K562 (cell line): ENCODE measurements around the gene ZCCHC24. TPM values are rescaled to one million over a fixed set of nuclear protein-coding genes. Genes with fewer than 3 reads are reported as not detected.

Source experiments
- BHLHE40 ChIP-seq: IDR thresholded peaks from 2 replicates; pipeline ENCODE4 v1.6.1; 2011; ENCODE audit warnings: low read length, improper control_type of control experiment
- CC2D1A ChIP-seq: fragments of 450-650 bp; IDR thresholded peaks from 2 replicates; pipeline ENCODE4 v1.6.1; 2017; ENCODE audit warnings: mild to moderate bottlenecking
- GTF2A2 ChIP-seq: IDR thresholded peaks from 2 replicates; pipeline ENCODE4 v1.6.1; 2016; ENCODE audit warnings: mild to moderate bottlenecking, missing genetic modification characterization, missing compliant biosample characterization
- HDAC8 ChIP-seq: fragments of 450-650 bp; IDR thresholded peaks from 2 replicates; pipeline ENCODE4 v1.6.1; 2016; ENCODE audit warnings: mild to moderate bottlenecking, missing genetic modification characterization, moderate library complexity, missing compliant biosample characterization
- MAFK ChIP-seq: IDR thresholded peaks from 2 replicates; pipeline ENCODE4 v1.6.1; 2011; ENCODE audit warnings: low read length, improper control_type of control experiment
- MAX ChIP-seq: sonication (generic); formaldehyde crosslinking; IDR thresholded peaks from 2 replicates; pipeline ENCODE4 v1.9.0; 2022; ENCODE audit warnings: mild to moderate bottlenecking, missing genetic modification reagents
- SIRT6 ChIP-seq: IDR thresholded peaks from one replicate; pipeline ENCODE4 v1.6.1; 2012; ENCODE audit warnings: low read depth, mild to moderate bottlenecking, control low read depth, inconsistent platforms, low read length, moderate library complexity
- U2AF2 ChIP-seq: fragments of 200-400 bp; formaldehyde crosslinking; optimal IDR thresholded peaks from 2 replicates; pipeline ENCODE3; 2017; ENCODE audit warnings: low read depth, mild to moderate bottlenecking, low read length
- ZFP1 ChIP-seq: fragments of 450-650 bp; formaldehyde crosslinking; IDR thresholded peaks from 2 replicates; pipeline ENCODE4 v1.4.0; 2020; ENCODE audit warnings: mild to moderate bottlenecking, mixed read lengths
- ZNF347 ChIP-seq: fragments of 450-650 bp; formaldehyde crosslinking; IDR thresholded peaks from 2 replicates; pipeline ENCODE4 v1.4.0; 2020; ENCODE audit warnings: low read depth, mild to moderate bottlenecking, moderate library complexity
- ZNF407 ChIP-seq: fragments of 450-650 bp; IDR thresholded peaks from 2 replicates; pipeline ENCODE4 v1.6.1; 2016; ENCODE audit warnings: low read depth
- ZNF592 ChIP-seq: fragments of 450-650 bp; IDR thresholded peaks from 2 replicates; pipeline ENCODE4 v1.6.1; 2017; ENCODE audit warnings: antibody characterized with exemption, mild to moderate bottlenecking
- polyA plus RNA-seq, 8 experiments: library from polyadenylated mRNA; depleted of rRNA in 4 of 8; stranded (reverse) in 5 of 8; unstranded in 3 of 8; fragments of >200 nt; fragmentation: Nextera tagmentation in 2 of 8; fragmentation: Illumina TruSeq in 1 of 8; extraction: Ambion mirVana in 2 of 8; extraction: Trizol in 1 of 8; gene quantifications; 2 replicates each; pipeline versions ENCODE4 v1.2.1 to v1.2.3, GENCODE V29; 2011 to 2014; ENCODE audit warnings: inconsistent platforms in 1 of 8, missing spikeins in 1 of 8
- total RNA-seq, 7 experiments: library from RNA; depleted of rRNA in 6 of 7; stranded (reverse); fragments of >200 nt in 6 of 7; fragmentation: Illumina TruSeq in 2 of 7; extraction: Trizol in 2 of 7; gene quantifications; 2 replicates each; pipeline versions ENCODE4 v1.2.1 to v1.2.3, GENCODE V29; 2011 to 2021; ENCODE audit warnings: low replicate concordance in 1 of 7

ZCCHC24 gene
- total and polyA plus RNA-seq, 9 of the 15 experiments (the other 6 are each of a cell fraction or from before 2014, with no cell fraction given), result 0.84 to 11.0 (median 4.6) TPM

GRCh38 chr10:79445161-79445976 is at the start of gene ZCCHC24 (continued):
- TF ChIP-seq ZNF592, result peak; percentile 49; the same call in 1 of the 2 replicates
- TF ChIP-seq CC2D1A, result no peak
- no peak for TF ChIP-seq HDAC8 (tag)
- no peak for TF ChIP-seq U2AF2
- no peak for TF ChIP-seq GTF2A2 (tag)
- no peak for TF ChIP-seq SIRT6
- peak; percentile 44; the same call in 1 of the 2 replicates for TF ChIP-seq MAX
- TF ChIP-seq ZNF347, result no peak
- no peak for TF ChIP-seq ZFP1 (CRISPR knock-in tag)
- peak; percentile 41; the same call in 1 of the 2 replicates for TF ChIP-seq BHLHE40
- TF ChIP-seq ZNF407, result no peak
- no peak for TF ChIP-seq MAFK
